SH-SY5Y (cell line): ENCODE data around the gene SCN5A.

Experiments used
- GATA2 ChIP-seq: IDR thresholded peaks from 2 replicates; pipeline ENCODE4 v1.6.1; 2011; ENCODE audit warnings: mild to moderate bottlenecking, low read depth, low read length
- GATA3 ChIP-seq: IDR thresholded peaks from 2 replicates; pipeline ENCODE4 v1.6.1; 2011; ENCODE audit warnings: low read depth, mild to moderate bottlenecking, low read length, moderate library complexity

SCN5A gene

DNA sequence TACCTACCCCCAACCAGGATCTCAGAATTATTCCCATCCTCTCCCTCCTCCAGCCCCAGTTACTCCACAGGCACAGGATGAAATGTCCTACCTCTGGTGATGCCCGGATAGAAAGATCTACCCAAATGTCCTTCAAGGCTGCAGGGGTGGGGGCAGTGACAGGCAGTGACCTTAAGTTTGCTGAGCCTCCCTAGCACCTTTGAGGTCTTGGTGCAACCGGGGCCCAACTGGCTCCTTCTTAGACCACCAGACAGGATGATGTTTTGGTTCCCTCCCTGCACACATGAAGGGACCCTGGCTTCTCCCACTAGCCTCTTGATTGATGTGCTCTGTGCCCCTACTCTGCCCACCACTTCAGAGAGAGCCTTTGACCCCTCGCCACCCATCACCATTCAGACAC lies 117.0 kb downstream of the SCN5A start:
- TF ChIP-seq GATA2 (no peak), GATA3 (no peak)

DNA sequence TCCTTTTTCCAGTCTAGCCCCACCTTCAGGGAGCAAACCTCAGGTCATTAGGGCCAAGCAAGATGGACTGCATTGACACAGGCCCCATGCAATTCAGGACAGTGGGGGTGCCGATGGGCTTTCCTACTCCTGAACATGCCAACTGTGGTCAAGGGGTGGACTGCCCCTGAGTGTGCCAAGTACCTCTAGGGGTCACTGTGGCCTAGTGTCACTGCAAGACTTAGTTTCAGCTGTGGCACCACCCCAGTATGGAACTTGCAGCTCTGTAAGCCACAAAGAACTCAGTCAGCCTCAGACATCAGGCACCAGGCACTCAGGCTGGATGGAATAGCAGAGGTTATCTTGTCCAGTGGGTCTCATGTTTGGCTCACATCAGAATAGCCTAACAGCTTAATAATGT lies 121.0 kb downstream of the SCN5A start:
- no peak for TF ChIP-seq GATA2
- no peak for TF ChIP-seq GATA3

DNA sequence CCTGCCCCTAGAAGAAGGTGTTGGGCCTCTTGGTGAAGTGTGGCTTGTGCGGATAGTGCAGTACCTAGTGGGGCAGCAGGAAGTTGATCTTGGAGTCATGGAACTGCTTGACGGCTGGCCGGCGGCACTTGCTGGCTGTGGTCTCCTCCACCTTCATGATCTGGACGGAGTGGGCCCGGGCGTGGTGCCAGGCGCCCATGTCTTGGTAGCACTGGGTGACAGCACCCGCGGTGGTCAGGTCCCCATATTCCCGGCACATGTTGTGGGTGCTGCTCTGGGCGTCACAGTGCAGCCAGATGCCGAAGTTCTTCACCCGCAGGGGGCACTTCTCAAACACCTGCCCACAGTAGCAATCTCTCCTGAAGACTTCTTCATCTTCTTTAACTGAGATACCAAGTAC lies 122.7 kb downstream of the SCN5A start:
- TF ChIP-seq GATA3, result no peak

DNA sequence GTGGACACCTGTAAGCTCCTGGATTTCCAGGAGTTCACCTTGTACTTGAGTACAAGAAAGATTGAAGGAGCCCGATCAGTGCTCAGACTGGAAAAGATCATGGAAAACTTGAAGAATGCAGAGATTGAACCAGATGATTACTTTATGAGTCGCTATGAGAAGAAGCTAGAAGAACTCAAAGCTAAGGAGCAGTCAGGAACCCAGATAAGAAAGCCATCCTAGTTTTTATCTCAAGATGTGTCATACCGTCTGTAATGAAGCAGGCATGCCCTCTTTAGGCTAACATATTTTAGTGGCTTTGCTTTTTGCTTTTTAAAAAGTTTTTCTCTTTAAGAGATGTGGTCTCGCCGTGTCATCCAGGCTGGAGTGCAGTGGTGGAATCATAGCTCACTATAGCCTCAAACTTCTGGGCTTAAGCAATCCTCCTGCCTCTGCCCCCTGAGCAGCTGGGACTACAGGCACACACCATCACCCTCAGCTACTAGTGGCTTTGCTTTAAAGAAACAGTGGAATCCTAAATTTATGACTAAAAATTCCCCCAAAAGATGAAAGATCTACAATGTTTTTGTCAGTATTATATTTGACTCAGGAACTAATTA lies 125.2 kb downstream of the SCN5A start:
- TF ChIP-seq GATA2 (no peak), GATA3 (no peak)

DNA sequence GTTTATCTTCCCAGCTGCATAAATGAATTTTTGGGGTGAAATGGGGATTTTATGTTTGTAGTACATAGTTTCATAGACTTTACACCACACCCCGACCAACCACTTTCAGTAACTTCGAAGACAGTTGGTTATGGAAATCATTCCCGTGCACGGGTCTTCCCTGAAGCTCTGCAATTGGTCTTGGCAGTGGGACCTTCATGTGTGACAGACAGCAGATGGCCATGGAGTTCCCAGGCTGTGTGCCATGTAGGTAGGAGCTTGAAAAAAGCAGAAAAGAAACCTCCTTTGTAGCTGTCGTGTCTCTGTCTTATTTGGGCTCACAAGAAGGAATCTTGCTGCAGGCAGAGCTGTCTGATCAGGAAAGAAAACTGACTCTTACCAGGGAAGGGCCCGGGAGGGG lies 127.5 kb downstream of the SCN5A start:
- TF ChIP-seq GATA3 (no peak), GATA2 (no peak)

DNA sequence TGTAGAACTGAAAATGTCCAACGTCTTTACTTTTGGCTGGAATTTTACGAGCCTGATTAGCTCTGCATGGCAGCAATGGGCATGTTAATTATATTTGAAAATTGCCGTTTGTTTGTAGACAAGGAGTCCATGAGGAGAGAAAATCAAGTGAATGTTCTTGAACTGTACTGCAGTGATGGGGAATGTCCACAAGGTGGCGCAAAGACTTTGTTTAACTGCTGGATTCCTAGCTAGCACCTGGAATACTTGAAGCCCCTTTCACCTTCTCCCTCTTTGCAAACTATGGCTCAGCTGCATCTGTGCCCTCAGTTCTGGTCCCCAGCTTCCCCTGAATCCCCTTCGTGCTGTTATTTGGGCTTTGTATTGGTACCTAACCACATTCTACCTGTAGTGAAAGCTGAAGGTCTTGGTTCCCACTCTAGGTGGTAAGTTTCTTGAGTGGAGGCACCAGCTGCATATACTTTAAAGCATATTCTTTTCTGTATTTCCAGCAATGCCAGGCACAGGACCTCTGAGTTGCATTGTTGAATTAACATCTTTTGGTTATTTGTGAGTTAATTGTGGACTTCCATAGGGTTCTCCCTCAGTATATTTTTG lies 128.0 kb downstream of the SCN5A start:
- TF ChIP-seq GATA3 (no peak), GATA2 (no peak)

DNA sequence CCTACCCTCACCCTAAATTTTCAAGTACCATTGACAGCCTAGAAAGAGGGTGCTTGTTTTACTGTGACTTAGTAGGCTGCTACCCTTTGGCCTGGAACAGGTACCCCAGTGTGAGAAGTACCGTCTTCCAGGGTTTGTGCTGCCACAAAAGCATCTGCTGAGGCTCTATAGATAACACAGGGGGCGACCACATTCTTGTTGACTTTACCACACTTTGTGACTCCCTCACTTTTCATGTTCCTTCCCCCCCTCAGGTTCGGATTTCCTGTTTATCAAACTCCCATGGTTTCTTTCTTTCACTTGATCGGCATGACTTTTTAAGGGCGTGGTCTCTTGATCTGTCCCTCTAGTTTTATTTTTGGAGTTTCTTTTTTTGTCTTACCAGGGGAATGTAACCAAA lies 129.8 kb downstream of the SCN5A start:
- no peak for TF ChIP-seq GATA2
- no peak for TF ChIP-seq GATA3

DNA sequence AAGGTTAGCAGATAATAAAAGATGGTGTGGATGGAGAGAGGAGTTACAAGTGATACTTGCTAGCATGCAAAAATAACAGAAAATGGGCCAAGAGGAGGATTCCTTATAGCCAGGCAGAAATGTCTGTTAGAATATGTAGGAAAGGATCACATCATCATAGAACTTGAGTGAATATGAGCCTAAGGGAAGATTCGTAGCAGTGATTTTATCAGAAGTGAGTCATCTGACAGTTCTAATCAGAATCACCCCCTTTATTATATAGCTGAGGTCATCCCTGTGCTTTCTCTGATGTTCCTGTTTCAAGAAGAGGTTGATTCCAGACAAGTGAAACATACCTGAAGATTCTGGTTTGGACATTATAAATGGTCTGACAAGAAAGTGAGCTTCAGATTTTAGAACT lies 130.5 kb downstream of the SCN5A start:
- TF ChIP-seq GATA3, result no peak
- TF ChIP-seq GATA2, result peak; percentile 27; the same call in 1 of the 2 replicates

DNA sequence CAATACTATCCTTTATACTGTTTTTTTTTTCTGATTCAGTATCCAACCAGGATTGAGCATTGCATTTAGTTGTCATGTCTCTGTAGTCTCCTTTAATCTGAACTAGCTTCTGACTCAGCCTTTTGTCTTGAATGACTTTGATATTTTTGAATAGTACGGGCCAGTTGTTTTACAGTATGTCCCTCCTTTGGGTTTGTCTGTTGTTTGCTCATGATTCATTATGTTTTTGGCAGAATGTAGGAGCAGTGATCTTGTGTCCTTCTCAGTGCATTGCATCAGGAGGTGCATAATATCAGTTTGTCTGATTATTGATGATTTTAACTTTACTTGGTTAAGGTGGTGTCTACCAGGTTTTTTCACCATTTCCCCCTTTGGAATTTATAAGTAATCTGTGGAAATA lies 132.8 kb downstream of the SCN5A start:
- no peak for TF ChIP-seq GATA3
- TF ChIP-seq GATA2, result no peak

DNA sequence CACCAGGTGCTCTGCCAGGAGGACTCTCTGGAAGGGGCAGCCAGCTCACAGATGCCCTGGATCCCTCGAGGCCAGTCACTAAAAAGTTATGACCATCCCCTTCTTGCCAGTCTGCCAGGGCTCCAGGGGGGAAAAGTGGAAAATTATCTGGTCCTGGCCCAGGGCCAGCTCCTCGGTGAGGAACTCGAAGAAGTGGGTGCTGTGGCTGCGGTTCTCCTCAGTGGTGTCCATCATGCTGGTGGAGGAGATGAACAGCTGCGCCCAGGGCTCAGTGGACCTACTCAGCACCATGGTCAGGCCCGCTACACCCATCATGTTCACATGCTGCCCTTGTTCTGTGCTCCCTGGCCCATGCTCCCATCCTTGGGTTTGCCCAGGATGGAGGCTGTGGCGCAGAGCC lies 134.1 kb downstream of the SCN5A start:
- TF ChIP-seq GATA3, result no peak
- TF ChIP-seq GATA2, result no peak

DNA sequence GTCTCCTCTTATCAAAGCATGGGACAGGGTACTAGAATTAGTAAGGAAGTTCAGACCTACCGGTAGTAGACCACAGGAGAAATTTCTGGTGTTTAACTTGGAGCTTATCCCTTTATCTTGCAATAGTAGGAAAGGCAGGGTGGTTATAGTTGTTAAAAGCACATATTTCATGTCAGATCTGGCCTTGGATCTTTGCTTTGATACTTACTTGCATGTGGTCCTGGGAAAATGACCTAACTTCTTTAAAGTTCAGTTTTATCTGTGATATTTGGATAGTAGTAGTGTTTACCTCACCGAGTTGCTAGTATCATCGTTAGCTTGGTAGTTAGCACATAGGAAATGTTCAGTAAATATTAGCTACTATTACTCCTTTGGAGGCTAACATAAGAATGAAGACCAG lies 137.9 kb downstream of the SCN5A start:
- TF ChIP-seq GATA2, result no peak
- no peak for TF ChIP-seq GATA3

DNA sequence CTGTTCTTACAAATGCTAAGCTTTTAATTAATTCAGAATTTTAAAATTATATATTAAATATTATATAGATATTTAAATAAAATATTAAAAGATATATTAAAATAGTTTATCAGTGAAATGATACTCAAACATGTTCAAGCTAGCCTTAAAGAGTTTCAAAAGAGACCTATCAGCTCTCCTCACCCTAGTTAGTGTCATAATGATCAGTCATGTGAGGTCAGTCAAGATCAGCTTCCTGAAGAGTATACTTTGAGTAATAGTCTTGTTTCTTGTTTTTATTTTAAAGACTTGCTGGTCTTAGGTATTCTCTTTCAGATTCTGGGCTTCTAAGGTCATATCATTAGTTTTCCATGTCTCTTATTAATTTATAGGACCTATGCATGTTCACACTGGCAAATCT lies 138.9 kb downstream of the SCN5A start:
- no peak for TF ChIP-seq GATA2
- TF ChIP-seq GATA3, result no peak

DNA sequence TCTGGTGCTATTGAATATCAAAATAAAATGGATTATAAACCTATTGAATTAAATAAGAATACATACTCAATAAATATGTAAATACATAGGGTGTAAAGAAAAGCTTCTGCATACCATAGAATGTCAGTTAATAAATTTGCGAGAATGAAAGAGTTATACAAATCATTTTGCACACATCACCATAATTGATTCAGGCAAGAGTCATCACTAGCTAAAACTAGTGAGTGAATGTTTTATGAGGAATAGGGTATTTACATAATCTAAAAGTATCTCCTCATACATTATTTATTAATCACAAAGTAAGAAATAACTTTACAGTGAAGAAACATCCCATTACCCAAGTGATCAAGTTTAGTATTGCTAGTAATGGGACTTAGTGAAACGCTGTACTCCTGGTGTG lies 139.8 kb downstream of the SCN5A start:
- TF ChIP-seq GATA2, result no peak
- TF ChIP-seq GATA3, result no peak

DNA sequence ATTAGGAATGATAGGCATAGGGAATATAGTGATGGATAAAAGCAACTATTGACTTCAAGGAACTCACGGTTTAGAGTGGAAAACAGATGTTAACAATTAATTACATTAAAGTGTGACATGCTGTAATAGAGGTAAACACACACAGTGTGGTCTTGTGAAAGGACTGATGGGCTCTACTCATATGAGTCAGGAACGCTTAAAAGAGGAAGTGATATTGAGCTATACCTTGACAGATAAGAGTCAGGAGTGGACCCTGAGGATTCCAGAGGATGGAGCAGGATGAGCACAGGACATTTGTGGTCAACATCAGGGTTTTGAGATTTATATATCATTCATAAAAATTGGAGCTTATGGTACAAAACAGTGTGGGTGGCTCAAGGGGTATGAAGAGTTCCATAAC lies 142.4 kb downstream of the SCN5A start:
- TF ChIP-seq GATA3 (no peak), GATA2 (no peak)

DNA sequence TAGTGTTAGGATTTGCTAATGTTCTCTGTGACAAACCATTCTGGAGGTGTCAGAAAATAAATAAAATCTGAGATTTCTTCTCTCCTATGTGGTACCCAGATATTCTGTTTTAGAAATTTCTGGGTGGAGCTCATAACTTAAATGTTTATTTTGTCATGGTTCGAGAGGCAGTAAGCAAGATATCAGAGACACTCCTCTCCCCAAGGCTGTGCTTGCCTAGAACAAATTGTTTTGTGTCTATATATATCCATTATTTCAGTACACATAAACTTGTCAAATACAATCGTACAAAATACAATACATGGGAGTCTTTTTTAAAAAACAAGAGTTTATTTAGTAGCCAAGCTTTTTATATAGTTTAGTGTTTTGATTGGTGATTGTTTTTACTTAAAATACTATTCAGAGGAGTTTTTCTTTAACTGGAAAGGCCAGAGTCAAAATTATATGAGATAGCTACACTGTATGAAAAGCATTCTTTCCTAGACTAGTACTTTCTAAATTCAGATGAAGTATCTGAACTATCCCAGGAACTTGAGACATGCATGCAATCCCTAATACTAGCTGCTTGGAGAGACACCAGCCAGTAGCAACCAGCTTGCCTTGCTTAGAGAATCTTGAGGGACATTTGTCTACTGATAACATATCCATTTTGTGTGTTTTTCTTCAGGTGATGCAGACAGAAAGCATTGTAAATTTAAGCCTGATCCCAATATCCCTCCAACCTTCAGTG lies 148.6 kb downstream of the SCN5A start:
- TF ChIP-seq GATA2, result no peak
- TF ChIP-seq GATA3, result no peak
